ENCODE measurements around the gene SMARCAL1.

The SMARCAL1 gene

GRCh38 chr2:216478791-216479190, 66.5 kb downstream of the SMARCAL1 start:
- ATAC-seq (ENCODE audit: low read depth) (no peak), DNase-seq (ENCODE audit: low spot score) (no peak)
- H3K4me1 ChIP-seq (ENCODE audit: insufficient read depth, poor library complexity, severe bottlenecking) = peaks cover 13% of the 10 kb centered on the region
- peaks cover 47% of the 10 kb centered on the region for H3K36me3 ChIP-seq (ENCODE audit: low read depth)
- H3K9me3 ChIP-seq (ENCODE audit: severe bottlenecking) = no peaks in the 10 kb centered on the region
- H3K4me3 ChIP-seq (ENCODE audit: severe bottlenecking) = no peak overlapping the region
- no peak for TF ChIP-seq CTCF (IDR thresholded peaks at IDR 0.05; ENCODE audit: poor library complexity, severe bottlenecking)
- no peaks in the 10 kb centered on the region for H3K27me3 ChIP-seq (ENCODE audit: insufficient read depth, poor library complexity, severe bottlenecking)
- H3K27ac ChIP-seq (ENCODE audit: poor library complexity, severe bottlenecking) = peak overlapping the region; percentile 42

GRCh38 chr2:216480221-216480620, 67.9 kb downstream of the SMARCAL1 start:
- Histone ChIP-seq H3K27me3 (ENCODE audit: insufficient read depth, poor library complexity, severe bottlenecking) (no peaks in the 10 kb centered on the region), H3K4me3 (ENCODE audit: severe bottlenecking) (no peak overlapping the region), H3K36me3 (ENCODE audit: low read depth) (peaks cover 47% of the 10 kb centered on the region), H3K4me1 (ENCODE audit: insufficient read depth, poor library complexity, severe bottlenecking) (peaks cover 13% of the 10 kb centered on the region), H3K9me3 (ENCODE audit: severe bottlenecking) (no peaks in the 10 kb centered on the region), H3K27ac (ENCODE audit: poor library complexity, severe bottlenecking) (no peak overlapping the region)
- ATAC-seq (ENCODE audit: low read depth) = no peak
- DNase-seq (ENCODE audit: low spot score) = no peak
- TF ChIP-seq CTCF (IDR thresholded peaks at IDR 0.05; ENCODE audit: poor library complexity, severe bottlenecking) = no peak

GRCh38 chr2:216482640-216483039, 70.4 kb downstream of the SMARCAL1 start:
- H3K4me1 ChIP-seq (ENCODE audit: insufficient read depth, poor library complexity, severe bottlenecking) = peaks cover 10% of the 10 kb centered on the region
- no peaks in the 10 kb centered on the region for H3K27me3 ChIP-seq (ENCODE audit: insufficient read depth, poor library complexity, severe bottlenecking)
- no peak overlapping the region for H3K27ac ChIP-seq (ENCODE audit: poor library complexity, severe bottlenecking)
- no peak overlapping the region for H3K4me3 ChIP-seq (ENCODE audit: severe bottlenecking)
- H3K9me3 ChIP-seq (ENCODE audit: severe bottlenecking) = no peaks in the 10 kb centered on the region
- no peak for TF ChIP-seq CTCF (IDR thresholded peaks at IDR 0.05; ENCODE audit: poor library complexity, severe bottlenecking)
- ATAC-seq (ENCODE audit: low read depth) (no peak), DNase-seq (ENCODE audit: low spot score) (no peak)
- peaks cover 42% of the 10 kb centered on the region for H3K36me3 ChIP-seq (ENCODE audit: low read depth)

GRCh38 chr2:216485237-216485636, 73.0 kb downstream of the SMARCAL1 start:
- H3K4me1 ChIP-seq (ENCODE audit: insufficient read depth, poor library complexity, severe bottlenecking) = peaks cover 7% of the 10 kb centered on the region
- ATAC-seq (ENCODE audit: low read depth) (no peak), DNase-seq (ENCODE audit: low spot score) (no peak)
- H3K9me3 ChIP-seq (ENCODE audit: severe bottlenecking) = no peaks in the 10 kb centered on the region
- no peaks in the 10 kb centered on the region for H3K27me3 ChIP-seq (ENCODE audit: insufficient read depth, poor library complexity, severe bottlenecking)
- no peak for TF ChIP-seq CTCF (IDR thresholded peaks at IDR 0.05; ENCODE audit: poor library complexity, severe bottlenecking)
- no peak overlapping the region for H3K27ac ChIP-seq (ENCODE audit: poor library complexity, severe bottlenecking)
- H3K36me3 ChIP-seq (ENCODE audit: low read depth) = peaks cover 20% of the 10 kb centered on the region
- H3K4me3 ChIP-seq (ENCODE audit: severe bottlenecking) = no peak overlapping the region

GRCh38 chr2:216485745-216486144, 73.5 kb downstream of the SMARCAL1 start:
- no peak overlapping the region for H3K4me3 ChIP-seq (ENCODE audit: severe bottlenecking)
- H3K4me1 ChIP-seq (ENCODE audit: insufficient read depth, poor library complexity, severe bottlenecking) = peaks cover 8% of the 10 kb centered on the region
- no peaks in the 10 kb centered on the region for H3K27me3 ChIP-seq (ENCODE audit: insufficient read depth, poor library complexity, severe bottlenecking)
- no peaks in the 10 kb centered on the region for H3K9me3 ChIP-seq (ENCODE audit: severe bottlenecking)
- peaks cover 18% of the 10 kb centered on the region for H3K36me3 ChIP-seq (ENCODE audit: low read depth)
- ATAC-seq (ENCODE audit: low read depth) (no peak), DNase-seq (ENCODE audit: low spot score) (no peak)
- no peak overlapping the region for H3K27ac ChIP-seq (ENCODE audit: poor library complexity, severe bottlenecking)
- TF ChIP-seq CTCF (IDR thresholded peaks at IDR 0.05; ENCODE audit: poor library complexity, severe bottlenecking) = no peak
